ENCODE data around the gene PTPN21. TPM values are rescaled to one million over a fixed set of nuclear protein-coding genes. Genes with fewer than 3 reads are reported as not detected.

Gene PTPN21
- total RNA-seq, 4 donors from 2014 or later = 15.7 to 20.8 (median 17.6) TPM

DNA sequence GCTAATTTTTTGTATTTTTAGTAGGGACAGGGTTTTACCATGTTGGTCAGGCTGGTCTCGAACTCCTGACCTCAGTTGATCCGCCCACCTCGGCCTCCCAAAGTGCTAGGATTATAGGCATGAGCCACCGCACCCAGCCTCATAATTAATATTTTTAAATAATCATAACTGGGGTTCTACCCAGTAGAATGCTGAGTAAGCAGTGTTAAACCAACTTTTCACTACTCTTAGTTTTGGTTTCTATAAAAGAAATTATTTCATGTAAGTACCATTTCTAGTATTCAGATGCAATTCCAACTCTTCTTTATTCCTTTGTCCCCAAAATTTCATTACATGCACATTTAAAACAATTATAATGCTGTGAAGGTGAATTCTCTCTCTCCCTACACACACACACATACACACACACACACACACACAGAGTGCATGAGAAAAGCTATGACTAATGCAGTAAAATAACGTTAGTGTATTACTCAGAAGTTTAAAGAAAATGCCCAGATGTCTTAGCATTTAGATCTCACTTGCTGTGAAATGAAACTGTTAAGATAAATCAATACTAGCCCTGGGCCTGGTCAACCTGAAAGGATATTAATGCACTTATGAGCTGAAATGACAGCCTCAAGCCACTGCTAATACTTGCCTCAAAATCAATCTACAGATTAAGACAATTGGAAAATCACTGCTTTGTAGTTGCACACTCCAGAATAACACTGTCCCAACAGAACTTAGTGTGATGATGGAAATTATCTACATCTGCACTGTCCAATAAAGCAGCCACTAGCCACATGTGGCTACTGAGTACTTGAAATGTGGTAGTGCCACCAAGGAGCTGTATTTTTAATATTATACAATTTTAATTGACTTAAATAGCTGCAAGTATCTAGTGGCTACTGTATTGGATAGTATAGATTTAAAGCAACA, 36.0 kb downstream of the PTPN21 start:
- Histone ChIP-seq H3K9me3 (no peaks in the 10 kb centered on the region), H3K4me1 (peaks cover 0 to 9% (median 0%) of the 10 kb centered on the region in 4 donors), H3K36me3 (no peaks in the 10 kb centered on the region), H3K27me3 (no peaks in the 10 kb centered on the region), H3K4me3 (no peak overlapping the region), H3K27ac (no peak overlapping the region)
- TF ChIP-seq POLR2A (IDR thresholded peaks at IDR 0.05) = no peak
- TF ChIP-seq, protein P1, sequence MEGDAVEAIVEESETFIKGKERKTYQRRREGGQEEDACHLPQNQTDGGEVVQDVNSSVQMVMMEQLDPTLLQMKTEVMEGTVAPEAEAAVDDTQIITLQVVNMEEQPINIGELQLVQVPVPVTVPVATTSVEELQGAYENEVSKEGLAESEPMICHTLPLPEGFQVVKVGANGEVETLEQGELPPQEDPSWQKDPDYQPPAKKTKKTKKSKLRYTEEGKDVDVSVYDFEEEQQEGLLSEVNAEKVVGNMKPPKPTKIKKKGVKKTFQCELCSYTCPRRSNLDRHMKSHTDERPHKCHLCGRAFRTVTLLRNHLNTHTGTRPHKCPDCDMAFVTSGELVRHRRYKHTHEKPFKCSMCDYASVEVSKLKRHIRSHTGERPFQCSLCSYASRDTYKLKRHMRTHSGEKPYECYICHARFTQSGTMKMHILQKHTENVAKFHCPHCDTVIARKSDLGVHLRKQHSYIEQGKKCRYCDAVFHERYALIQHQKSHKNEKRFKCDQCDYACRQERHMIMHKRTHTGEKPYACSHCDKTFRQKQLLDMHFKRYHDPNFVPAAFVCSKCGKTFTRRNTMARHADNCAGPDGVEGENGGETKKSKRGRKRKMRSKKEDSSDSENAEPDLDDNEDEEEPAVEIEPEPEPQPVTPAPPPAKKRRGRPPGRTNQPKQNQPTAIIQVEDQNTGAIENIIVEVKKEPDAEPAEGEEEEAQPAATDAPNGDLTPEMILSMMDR (IDR thresholded peaks at IDR 0.05) = no peak
- DNase-seq = no peak

DNA sequence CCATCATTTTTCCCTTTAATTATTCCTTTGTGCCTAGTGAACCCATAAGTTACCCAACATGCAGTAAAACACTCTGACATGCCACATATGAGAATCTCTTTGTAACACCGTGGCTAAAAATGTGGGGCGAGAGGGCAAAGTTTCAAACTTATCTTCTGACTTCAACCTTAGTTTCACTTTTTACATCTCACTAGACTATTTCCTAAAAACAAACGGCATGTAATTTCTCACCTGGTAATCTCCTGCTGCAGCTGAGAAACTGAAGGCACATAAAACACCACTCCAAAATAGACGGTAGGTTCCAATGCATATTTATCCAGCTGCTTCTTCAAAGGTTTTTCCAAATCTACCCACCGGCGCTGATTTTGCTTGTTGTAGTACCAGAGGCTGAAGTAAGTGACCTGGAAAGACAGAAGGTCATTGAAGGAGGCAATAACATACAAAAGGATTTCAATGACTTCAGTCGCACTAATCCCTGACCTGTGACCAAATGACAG, 37.9 kb downstream of the PTPN21 start:
- Histone ChIP-seq H3K27ac (peak overlapping the region in 2 of 4 donors; percentile 23 to 65), H3K9me3 (no peaks in the 10 kb centered on the region), H3K4me1 (peaks cover 0 to 9% (median 0%) of the 10 kb centered on the region in 4 donors), H3K4me3 (peak overlapping the region in 2 of 4 donors; percentile 24 to 46), H3K27me3 (no peaks in the 10 kb centered on the region), H3K36me3 (no peaks in the 10 kb centered on the region)
- peak in 1 of 3 donors; percentile 53 for DNase-seq
- TF ChIP-seq, protein P1 (IDR thresholded peaks at IDR 0.05) = no peak
- TF ChIP-seq POLR2A (IDR thresholded peaks at IDR 0.05) = no peak

DNA sequence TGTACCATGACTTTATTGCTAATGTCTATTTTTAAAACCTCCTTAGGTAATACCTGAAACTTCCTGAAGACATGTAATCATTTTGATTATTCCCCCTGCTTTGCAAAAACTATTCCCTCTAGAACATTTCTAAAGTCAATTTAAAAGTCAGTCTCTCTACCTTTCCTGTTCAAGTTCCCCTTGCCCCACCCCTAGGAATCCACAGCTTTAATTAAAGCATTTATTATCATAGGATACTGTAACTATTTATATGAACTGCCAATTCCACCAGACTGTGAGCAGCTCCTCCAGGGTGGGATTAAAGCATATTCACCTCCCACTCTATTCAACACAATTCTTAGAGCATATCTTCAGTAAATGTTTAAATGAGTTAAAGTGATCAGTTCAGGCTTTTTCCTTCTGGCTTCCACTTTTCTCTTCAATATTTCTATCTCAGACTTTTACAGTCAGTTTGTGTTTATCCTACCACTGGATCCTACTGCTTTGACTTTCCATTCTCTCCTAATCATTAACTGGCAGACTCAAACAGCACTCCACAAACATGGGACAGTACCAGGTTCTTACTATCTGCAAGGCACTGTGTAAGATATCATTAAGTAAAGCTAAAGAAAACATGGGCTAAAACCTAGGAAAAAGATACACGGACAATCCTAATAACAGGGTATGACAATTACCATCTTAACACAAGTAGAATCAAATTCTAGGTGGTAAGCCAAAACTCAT, 39.1 kb downstream of the PTPN21 start:
- no peak for DNase-seq
- Histone ChIP-seq H3K36me3 (no peaks in the 10 kb centered on the region), H3K27me3 (no peaks in the 10 kb centered on the region), H3K27ac (no peak overlapping the region), H3K4me3 (no peak overlapping the region), H3K4me1 (peaks cover 0 to 9% (median 0%) of the 10 kb centered on the region in 4 donors), H3K9me3 (no peaks in the 10 kb centered on the region)
- TF ChIP-seq POLR2A (IDR thresholded peaks at IDR 0.05) = no peak
- TF ChIP-seq, protein P1 (IDR thresholded peaks at IDR 0.05) = no peak

DNA sequence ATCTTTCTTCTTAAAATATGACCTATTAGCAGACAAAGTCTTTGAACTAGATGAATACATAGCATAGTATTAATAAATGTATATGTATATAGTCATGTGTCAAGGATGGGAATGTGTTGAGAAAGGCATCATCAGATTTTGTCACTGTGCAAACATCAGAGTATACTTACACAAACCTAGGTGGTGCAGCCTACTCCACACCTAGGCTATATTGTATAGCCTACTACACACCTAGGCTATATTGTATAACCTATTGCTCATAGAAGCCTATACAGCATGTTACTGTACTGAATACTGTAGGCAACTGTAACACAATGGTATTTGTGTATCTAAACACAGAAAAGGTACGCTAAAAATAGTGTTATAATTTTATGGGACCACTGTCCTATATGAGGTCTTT, 47.6 kb downstream of the PTPN21 start:
- Histone ChIP-seq H3K4me3 (no peak overlapping the region), H3K4me1 (no peaks in the 10 kb centered on the region), H3K27ac (no peak overlapping the region), H3K9me3 (no peaks in the 10 kb centered on the region), H3K27me3 (no peaks in the 10 kb centered on the region), H3K36me3 (peaks cover 0 to 31% (median 3%) of the 10 kb centered on the region in 3 donors)
- TF ChIP-seq, protein P1 (IDR thresholded peaks at IDR 0.05) = no peak
- no peak for TF ChIP-seq POLR2A (IDR thresholded peaks at IDR 0.05)
- DNase-seq = no peak

DNA sequence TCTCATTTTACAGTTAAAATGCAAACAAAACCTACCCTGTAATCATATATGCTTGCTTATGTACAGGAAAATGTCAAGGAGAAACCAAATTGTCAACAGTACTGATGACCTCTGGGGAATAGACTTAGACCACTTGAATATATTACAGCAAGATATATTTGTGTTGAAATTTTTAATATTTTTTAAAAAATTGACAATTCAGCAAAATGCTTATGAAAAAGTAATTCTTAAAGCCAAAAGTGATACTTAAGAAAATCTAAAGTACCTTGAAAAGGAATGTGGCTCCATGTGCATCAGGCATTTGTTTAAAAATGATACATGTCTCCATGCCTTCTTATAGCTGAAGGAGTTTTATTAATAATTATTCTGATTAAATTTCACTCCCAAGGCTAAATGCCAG, 49.2 kb downstream of the PTPN21 start:
- no peak for DNase-seq
- H3K4me3 ChIP-seq = no peak overlapping the region
- no peaks in the 10 kb centered on the region for H3K27me3 ChIP-seq
- no peaks in the 10 kb centered on the region for H3K9me3 ChIP-seq
- H3K27ac ChIP-seq = no peak overlapping the region
- H3K36me3 ChIP-seq = peaks cover 0 to 46% (median 3%) of the 10 kb centered on the region in 3 donors
- H3K4me1 ChIP-seq = no peaks in the 10 kb centered on the region
- TF ChIP-seq, protein P1 (IDR thresholded peaks at IDR 0.05) = no peak
- TF ChIP-seq POLR2A (IDR thresholded peaks at IDR 0.05) = no peak

Data from Peyer's patch (tissue), 4 donors.